NCI-H345 (cell line): Measurements from ENCODE around the gene KCNQ1.

ENCODE experiments used
- DNase-seq: peaks from one replicate; lab custom pipeline; 2025; lab: John Stamatoyannopoulos, UW

KCNQ1 gene

DNA sequence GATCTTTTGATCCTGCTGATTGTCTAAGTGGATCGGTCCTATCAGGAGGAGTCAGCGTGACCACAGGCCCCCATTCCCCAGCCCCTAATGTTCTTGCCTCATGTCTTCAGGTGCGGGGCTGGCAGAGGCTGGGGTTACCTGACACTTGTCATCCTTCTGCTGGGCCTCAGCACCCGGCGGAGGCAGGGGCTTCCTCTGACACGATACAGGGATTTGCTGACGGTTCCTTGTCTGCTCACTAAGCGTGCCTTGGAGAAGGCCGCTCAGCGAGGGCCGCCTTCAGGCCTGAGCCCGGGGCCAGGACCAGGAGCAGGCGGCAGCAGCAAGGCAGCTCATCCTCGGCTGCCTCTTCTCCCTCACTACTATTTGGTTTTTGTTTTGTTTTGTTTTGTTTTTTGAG lies 300.7 kb downstream of the KCNQ1 start:
- no peak for DNase-seq

DNA sequence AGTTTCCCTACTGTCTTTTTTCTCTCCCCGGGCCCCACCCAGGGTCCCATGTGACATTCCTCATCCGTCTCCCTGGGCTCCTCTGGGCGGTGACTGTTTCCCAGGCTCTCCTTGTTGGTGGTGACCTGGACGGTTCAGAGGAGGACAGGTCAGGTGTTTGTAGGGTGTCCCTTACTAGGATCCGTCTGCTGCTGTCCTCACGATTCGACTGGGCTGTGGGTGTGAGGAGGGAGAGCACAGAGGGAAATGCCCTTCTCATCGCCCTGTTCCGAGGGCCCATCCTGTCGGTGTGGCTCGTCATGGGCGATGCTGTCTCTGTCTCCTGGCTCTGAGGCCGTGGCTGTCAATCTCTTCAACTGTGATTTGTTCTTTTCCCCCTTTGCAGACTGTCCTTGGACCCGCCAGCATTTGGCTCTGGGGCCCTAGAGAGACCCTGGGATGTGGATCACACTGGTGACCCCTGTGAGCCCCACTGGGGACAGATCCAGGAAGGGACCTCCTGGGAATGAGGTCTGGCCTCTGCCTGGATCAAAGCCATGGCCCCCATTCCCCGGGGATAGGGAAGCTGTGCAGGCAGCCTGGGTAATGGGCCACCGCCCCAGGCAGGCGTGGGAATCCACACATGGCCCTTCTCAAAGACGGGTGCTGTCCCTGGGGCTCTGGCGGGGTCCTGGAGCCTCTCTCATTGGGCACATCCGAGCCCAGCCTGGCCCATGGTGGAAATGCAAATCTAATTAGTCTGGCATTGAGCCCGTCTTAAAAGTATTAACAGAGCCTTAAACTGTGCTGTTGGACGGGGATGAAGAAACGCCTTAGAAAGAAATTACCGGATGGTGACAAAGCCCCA lies 301.8 kb downstream of the KCNQ1 start:
- no peak for DNase-seq

- no peak for DNase-seq
Observed at GRCh38 chr11:2747248-2748027, 302.6 kb downstream of the KCNQ1 start.

- no peak for DNase-seq
Observed at GRCh38 chr11:2748061-2748813, 303.4 kb downstream of the KCNQ1 start.

GRCh38 chr11:2748814-2749554 lies 304.2 kb downstream of the KCNQ1 start:
- DNase-seq, result no peak

GRCh38 chr11:2750101-2750681 lies 305.4 kb downstream of the KCNQ1 start:
- DNase-seq, result no peak

GRCh38 chr11:2750682-2751522 lies 306.1 kb downstream of the KCNQ1 start:
- DNase-seq, result peak; percentile 56

DNA sequence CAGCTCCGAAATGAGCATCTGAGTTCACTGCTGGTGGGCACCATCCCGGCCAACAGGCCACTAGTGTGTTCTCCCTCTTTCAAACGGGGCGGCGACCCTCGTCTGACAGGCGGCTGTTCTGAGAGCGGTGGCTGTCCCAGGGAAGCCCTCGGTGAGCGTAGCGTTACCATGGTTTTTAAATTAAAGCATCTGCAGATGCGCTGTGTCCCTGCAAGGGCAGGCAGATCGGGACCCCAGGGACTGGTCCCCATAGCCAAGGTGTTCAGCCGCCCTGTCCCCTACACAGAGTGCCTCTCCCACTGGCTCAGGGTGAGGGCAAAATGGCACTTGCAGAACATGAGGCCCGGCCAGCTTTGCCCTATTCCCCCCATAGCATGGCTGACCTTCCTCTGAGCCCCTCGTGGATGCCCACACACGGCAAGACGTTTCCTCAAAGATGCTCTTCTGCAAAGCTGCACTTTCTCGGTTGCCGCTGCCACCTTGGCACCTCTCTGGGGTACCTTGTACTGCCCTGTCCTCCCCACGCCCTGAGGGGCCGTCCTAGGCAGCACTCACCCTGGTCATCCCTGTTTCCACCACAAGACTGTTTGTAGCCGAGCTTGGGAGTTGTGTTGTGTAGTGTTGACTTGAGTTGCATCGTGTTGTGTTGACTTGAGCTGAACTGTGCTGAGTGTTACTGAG lies 306.9 kb downstream of the KCNQ1 start:
- DNase-seq, result no peak

- no peak for DNase-seq
Observed at GRCh38 chr11:2752204-2752770, 307.5 kb downstream of the KCNQ1 start.

- no peak for DNase-seq
Observed at GRCh38 chr11:2752923-2753322, 308.1 kb downstream of the KCNQ1 start.

DNA sequence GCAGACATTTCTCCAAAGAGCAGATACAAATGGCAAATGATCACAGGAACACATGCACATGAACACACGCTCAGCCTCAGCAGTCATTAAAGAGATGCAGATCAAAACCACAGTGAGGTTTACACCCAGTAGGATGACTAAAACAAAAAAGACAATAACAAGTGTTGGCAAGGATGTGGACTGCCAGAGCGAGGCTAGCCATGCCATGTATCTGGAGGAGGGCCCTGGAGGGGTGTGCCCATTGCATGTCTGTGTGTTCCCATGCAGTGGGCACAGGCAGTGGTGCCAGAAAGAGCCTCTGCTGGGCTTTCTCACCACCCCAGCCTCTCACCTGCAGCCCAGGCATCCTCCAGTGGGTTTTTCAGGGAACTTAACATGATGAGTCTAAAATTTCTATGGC lies 309.2 kb downstream of the KCNQ1 start:
- DNase-seq, result no peak

DNA sequence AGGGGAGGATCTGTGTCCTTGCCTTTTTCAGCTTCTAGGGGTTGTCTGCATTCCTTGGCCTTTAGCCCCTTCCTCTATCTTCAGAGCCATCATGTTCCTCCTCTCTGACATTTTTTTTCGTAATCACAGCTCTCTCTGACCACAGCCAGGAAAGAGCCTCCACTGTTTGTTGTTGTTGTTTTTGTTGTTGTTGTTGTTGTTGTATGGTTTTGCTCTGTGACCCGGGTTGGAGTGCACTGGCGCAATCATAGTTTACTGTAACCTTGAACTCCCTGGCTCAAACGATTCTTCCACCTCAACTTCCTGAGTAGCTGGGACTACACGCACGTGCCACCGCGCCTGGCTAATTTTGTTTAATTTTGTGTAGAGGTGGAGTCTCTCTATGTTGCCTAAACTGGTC lies 310.3 kb downstream of the KCNQ1 start:
- DNase-seq, result no peak

DNA sequence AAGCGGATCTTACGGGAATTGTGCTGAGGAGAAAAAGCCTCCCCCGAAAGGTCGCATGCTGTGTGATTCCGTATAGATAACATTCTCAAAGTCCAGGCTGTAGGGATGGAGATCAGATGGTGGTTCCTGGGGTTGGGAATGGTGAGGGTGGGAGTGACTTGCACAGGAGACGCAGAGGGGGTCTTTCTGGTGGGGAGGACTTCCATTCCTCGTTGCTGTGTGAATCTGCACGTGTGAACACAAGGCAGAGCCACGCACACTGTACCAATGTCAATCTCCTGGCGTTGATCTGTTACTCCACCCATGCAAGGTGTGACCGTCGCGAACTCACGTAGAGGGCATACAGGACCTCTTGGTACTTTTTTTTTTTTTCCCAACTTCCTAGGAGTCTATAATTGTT lies 313.9 kb downstream of the KCNQ1 start:
- no peak for DNase-seq

GRCh38 chr11:2759228-2760195 lies 314.7 kb downstream of the KCNQ1 start:
- DNase-seq, result no peak

GRCh38 chr11:2760196-2760871 lies 315.5 kb downstream of the KCNQ1 start:
- DNase-seq, result no peak

DNA sequence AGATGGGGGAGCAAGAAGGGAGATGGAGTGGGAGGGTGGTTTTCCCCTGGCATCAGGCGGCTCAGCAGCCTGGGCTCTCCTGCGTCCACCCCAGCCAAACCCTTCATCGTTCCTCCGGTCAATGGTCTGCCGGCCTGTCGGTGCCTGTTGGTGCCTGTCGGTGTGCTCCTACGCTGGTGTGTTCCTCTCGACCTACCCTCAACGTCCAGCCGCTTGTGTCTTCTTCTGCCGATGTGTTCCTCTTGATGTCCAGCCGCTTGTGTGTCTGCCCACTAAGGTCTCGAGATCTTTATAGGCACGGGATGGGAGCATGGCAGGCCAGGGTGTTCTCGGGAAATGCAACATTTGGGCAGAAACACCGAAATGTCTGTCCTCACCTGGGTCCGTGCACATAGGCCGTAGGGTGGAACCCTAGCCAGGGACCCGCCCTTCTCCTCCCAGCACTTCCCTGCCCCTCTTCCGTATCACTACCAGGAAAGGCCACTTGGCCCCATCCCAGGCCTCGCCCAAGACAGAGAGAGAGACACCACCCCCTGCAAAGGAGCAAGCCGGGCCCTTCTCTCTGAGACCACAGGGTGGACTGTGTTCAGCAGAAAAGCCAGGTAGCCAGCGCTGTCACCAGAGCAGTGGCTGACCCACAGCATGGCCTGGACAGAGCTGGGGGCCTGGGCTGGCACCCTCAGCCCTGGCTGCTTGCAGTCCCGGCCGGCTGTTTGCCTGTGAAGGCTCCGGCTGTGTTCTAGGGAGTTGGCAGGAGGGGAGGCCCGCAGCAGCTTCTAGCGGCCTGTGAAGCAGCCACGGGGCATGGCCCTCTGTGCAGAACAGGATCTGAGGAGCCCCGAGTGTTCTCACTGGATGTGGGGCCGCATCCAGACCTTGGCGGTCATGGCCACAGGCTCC lies 316.6 kb downstream of the KCNQ1 start:
- no peak for DNase-seq

DNA sequence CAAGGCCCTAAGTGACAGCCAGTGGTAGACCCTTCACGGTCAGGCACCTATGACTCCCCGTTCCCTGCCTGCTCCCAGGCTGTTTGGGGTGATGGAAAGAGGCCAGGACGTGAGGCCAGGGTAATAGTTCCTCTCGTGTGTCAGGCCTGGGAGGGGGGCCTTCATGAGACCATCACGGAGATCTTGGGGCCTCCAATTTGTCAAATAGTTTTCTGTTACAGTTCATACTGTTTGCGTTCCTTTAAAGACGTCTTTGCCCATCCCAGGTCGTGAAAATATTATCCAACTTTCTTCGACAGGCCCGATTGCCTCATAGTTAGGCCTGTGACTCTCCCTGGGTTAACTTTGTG lies 317.2 kb downstream of the KCNQ1 start:
- DNase-seq, result no peak
